EH (cell line): Measurements from ENCODE around the gene IFI6.
A peak's percentile ranks its signal among the peaks of the same experiment; 100 is the strongest.
"Not testable (repeated sequence)": the region's sequence is repeated elsewhere in the genome, so short reads cannot be mapped to it uniquely, and the experiment has no call there.

Experiments
- DNase-seq: peaks from one replicate; pipeline ENCODE4 v3.0.0-alpha.2; 2015; ENCODE audit warnings: low read depth

Gene IFI6

DNA sequence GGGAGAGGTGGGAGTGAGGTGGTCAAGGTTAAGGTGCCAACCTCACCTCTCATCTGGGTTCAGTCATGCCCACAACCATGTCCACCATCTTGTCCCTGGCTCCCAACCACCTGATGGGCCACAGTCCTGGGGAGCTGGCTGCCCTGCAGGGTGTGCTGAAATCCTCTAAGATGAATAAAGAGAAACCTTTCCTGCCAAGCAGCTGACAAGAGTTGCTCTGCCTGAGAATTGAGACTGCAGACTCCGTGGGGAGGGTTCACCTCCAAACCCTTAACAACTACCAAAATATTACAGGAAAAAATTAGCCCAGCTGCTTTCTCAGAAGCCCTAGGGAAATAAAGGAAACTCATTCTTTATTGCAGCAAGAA, 21.8 kb downstream of the IFI6 start:
- DNase-seq = no peak

DNA sequence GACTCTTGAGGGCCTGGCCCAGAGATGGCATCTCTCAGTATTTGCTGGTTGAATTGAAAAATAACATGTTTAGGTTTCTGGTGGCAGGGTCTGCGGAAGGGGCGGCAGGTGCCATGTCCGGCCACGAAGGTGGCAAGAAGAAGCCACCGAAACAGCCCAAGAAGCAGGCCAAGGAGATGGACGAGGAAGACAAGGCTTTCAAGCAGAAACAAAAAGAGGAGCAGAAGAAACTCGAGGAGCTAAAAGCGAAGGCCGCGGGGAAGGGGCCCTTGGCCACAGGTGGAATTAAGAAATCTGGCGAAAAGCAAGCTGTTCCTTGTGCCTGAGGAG, 22.7 kb downstream of the IFI6 start:
- DNase-seq = no peak

DNA sequence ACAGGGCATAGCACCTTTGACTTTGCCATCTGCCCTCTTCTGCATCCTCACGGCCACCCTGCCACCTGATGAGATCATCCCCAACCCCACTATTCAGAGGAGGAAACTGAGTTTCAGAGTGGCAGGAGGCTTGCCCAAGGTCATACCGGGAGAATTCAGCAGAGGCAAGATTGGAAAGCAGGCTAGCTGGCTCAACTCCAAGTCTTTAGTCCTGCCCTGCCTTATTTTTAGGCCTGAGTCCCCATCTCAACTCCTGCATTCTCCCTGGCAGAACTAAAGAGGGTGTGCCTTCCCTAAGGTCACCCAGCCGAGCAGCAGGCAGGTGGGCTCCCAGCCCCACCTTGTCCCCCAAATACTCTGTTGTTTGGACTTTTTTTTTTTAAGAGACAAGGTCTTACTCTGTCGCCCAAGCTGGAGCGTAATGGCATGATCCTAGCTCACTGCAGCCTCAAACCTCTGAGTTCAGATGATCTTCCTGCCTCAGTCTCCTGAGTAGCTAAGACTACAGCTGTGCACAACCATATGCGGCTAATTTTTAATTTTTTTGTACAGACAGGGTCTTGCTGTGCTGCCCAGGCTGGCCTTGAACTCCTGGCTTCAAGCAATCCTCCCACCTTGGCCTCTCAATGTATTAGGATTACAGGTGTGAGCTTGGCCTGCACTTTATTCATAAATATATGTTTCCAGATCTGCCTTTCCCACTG, 23.2 kb downstream of the IFI6 start:
- DNase-seq = peak; percentile 35

- no peak for DNase-seq
Observed at GRCh38 chr1:27647328-27647727, 24.7 kb downstream of the IFI6 start.

GRCh38 chr1:27646676-27647075, 25.3 kb downstream of the IFI6 start:
- no peak for DNase-seq

DNA sequence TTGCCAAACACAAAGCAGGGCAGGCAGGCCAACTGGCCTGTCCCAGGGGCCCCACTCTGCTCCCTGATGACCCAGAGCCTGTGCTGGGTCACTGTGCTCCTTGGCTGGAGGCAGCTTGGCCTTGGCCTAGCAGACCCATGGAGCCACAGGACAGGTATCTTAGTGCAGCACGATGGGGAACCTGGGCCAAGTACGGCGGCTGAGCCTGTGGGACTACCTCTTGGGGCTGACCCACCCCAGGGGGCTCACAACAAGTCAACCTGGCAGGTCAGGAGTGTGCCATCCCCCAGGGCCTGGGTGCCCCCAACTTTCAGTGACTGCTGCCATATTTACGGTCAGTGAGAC, 26.9 kb downstream of the IFI6 start:
- no peak for DNase-seq

DNA sequence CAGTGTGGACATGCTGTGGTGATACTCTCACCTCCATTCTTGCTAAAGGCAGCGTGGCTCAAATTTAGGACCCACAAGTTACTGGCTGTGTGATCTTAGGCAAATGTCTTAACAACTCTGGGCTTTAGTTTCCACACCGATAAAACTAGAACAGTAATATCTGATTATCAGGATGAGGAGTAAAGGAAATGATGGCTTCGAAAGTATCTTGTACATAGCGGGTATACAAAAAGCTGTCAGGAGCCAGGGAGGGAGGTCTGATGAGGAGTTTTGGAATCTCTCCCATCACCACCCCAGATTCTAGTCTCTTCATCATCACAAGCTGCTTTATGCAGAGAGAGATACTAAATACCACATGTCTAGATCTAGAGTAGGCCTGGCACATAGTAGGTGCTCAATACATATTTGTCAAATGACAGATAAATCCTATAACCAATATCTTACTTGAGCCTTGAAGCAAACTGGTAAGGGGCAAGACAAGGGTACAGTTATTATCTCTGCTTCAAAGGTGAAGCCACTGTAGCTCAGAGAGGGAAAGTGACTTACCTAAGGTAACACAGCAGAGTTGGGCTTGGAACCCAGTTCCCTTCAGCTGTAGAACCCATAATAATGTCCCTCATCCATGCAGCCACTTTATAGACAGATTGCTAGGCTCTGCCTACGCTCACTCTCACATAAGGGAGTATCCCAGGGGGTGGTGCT, 27.5 kb downstream of the IFI6 start:
- DNase-seq = no peak

GRCh38 chr1:27643600-27644368, 28.2 kb downstream of the IFI6 start:
- DNase-seq = peak; percentile 64

DNA sequence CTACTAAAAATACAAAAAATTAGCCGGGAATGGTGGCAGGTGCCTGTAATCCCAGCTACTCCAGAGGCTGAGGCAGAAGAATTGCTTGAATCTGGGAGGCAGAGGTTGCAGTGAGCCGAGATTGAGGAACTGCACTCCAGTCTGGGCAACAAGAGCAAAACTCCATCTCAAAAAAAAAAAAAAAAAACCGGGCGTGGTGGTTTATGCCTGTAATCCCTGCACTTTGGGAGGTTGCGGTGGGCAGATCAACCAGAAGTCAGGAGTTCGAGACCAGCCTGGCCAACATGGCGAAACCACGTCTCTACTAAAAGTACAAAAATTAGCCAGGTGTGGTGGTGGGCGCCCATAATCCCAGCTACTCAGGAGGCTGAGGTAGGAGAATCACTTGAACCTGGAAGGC, 31.5 kb downstream of the IFI6 start:
- not testable (repeated sequence) for DNase-seq

GRCh38 chr1:27638805-27639204, 33.2 kb downstream of the IFI6 start:
- DNase-seq = no peak

GRCh38 chr1:27638047-27638734, 33.8 kb downstream of the IFI6 start:
- no peak for DNase-seq

- DNase-seq = no peak
Observed at GRCh38 chr1:27635396-27636142, 36.4 kb downstream of the IFI6 start.

DNA sequence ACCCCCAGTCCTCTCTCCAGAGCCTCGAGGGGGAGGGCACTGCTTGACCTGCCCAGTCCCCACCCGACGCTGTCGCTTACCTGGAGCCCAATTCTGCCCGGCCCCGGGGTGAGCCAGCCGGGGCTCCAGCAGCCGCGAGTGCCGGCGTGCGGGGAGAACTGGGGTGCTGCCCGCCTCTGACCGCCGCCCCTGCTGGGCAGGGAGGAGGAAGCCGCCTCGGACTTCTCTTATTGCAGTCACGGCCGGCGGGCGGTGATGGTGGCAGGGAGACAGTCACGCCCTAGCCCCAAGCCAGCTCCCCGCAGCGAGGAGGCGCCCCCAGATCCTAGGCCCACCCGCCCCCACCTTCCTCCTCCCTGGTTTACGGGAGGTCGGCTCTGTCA, 37.0 kb downstream of the IFI6 start, which contains the start of gene FGR:
Gene FGR, minus strand, starts transcription at position 201 of the 383 bp plus-strand sequence. CDS start 11,269 bp downstream, outside the sequence.
- DNase-seq = no peak

- DNase-seq = peak; percentile 41
Observed at GRCh38 chr1:27634177-27634984, 37.6 kb downstream of the IFI6 start.

DNA sequence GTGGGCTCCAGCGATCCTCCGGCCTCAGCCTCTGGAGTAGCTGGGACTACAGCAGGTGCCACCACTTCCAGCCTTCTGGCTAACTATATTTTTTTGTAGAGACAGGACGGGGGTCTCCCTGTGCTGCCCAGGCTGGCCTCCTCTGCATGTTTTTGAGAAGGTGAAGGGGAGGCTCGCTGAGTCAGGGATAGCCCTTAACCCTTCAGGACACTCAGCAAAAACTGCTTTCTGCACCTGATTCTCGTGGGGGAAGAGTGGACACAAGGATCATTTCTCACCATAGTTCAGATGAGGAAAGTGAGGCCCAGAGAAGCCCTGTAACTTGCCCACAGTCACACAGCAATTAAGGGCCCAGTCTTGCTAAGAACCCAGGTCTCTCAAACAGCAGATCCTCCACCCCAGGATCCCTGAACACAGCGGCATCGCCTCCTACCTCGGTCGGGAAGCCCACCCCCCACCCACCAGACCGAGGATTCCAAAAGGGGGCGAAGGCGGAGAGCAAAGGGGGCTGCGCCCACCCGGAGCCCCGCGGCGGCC, 38.3 kb downstream of the IFI6 start:
- DNase-seq = no peak

GRCh38 chr1:27633298-27633610, 38.7 kb downstream of the IFI6 start:
- DNase-seq = no peak

DNA sequence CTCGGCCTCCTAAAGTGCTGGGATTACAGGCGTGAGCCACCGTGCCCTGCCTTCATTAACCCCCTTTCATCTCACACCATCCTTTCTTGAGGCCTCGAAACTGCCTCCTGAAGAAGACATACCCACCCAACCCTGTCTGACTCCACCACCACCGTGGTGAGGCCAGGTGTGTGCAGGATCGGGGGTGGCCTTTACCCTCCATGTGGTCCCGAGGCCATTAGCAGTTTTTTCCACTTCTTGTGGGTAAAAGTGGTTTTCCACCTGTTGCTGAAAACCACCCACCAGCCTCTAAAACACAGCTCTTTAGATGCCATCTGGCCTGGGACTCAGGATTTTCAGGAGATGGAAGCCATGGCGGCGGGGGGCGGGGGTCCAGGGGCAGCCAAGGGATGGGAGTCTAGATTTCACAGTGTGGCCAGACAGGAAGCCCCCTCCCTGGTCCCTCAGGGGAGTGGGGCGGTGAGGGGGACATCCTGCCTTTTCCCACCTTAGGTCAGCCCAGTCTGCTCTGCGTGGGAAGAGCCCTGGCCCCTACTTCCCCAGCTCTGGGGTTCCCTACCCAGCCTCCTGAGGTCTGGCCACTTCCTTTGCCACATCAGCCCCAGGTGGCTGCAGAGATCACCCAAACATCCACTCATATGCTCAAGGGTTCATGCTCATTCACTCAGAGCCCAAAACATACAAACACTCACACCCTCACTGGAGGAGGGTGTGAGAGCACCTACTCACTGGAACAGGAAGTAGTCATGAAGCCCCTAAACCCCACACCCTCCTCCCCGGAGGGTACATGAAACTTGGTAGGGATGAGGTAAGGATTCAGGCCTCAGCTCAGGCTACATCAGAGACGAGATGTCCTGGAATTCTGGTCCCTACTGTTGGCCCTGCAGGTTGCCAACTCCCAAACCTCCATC, 39.4 kb downstream of the IFI6 start:
- no peak for DNase-seq

- DNase-seq = peak; percentile 38
Observed at GRCh38 chr1:27630859-27631491, 41.0 kb downstream of the IFI6 start.

- no peak for DNase-seq
Observed at GRCh38 chr1:27628712-27629111, 43.3 kb downstream of the IFI6 start.
